ENCODE data around the gene RAB40C.

RAB40C gene

DNA sequence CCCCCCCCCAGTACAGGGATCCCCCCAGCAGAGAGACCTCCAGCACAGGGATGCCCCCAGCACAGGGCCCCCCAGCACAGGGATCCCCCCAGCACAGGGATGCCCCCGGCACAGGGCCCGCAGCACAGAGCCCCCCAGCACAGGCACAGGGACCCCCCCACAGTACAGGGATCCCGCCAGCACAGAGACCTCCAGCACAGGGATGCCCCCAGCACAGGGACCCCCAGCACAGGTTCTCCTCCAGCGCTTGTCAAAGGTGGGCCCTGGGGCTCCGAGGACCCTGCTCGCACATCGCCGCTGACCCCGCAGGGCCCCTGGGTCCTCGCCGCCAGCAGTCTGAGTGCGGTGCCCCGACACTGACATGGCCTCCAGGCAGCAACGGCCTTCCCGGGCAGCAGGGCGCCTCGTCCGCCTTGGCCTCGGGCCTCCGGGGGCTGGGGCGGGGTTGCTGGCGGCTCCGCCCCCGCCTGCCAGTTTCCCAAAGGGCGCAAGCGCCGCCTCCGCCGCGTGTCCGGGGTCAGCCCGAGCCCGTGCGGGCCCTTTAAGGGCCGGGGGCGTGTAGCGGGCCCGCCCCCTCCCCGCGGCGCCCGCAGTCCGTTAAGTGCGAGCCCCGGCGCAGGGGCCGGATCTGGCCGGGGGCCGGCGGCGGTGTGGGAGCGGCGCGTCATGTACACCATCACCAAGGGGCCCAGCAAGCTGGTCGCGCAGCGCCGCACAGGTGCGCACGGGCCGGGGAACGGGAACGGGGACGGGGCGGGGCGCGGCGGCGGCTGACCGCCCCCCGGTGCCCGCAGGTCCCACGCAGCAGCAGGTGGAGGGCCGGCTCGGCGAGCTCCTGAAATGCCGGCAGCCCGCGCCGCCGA, 51.7 kb downstream of the RAB40C start, which contains the start of gene MCRIP2:
TSS of gene MCRIP2 (plus strand) at position 503 of the 863 bp plus-strand sequence. CDS start at position 667, 164 bp downstream.
- DNase-seq = peak; percentile 85
- peaks cover 10% of the 10 kb centered on the region for H3K36me3 Mint-ChIP-seq (ENCODE audit: low read depth)
- peaks cover 19% of the 10 kb centered on the region for H3K4me1 Mint-ChIP-seq
- no peaks in the 10 kb centered on the region for H3K9me3 Mint-ChIP-seq
- peak; percentile 55 for ATAC-seq
- H3K27me3 Mint-ChIP-seq = peaks cover 3% of the 10 kb centered on the region
- peak within 1 kb of the TSS; percentile 67 for H3K27ac Mint-ChIP-seq
- H3K4me3 Mint-ChIP-seq = peak within 1 kb of the TSS; percentile 80

DNA sequence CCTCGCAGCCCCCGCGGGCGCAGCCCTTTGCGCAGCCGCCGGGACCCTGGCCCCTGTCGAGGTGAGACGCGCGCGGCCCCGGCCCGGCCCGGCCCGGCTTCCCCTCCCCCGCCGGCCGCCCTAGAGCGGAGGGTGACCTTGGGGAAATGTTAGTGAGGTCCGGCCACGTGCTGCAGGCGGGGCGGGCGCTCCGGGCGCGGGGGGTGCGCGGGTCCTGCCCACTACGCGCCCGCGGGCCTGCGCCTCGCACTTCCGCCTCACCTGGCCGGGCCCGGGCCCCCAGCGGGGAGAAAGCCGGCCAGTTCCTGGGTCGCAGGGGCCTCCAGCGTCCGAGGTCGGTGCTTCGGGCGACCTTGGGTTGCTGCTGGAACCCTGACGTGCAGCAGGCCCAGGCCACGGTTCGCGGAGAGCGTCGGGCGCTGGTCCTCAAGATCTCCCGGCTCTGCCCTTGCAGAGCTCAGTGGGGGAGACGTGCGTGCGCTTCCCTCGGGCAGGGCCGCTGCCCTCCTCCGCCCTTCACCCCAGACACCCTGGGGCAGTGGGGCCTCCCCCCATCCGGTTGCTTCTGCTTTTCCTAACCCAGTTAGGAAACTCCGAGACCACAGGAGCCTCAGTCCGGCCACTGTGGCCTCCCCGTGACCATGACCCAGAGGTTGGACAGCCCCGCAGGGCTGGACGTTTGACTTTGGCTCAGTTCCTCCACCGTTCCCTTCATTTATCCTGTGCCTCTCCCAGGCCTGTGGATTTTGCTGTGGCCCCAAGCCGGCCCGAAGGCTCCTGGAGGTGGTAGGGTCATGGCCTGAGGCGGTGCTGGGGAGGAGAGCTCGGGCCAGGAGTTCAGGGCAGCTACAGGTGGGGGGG, 52.6 kb downstream of the RAB40C start:
- peak; percentile 38 for ATAC-seq
- H3K27ac Mint-ChIP-seq = peak overlapping the region; percentile 67

DNA sequence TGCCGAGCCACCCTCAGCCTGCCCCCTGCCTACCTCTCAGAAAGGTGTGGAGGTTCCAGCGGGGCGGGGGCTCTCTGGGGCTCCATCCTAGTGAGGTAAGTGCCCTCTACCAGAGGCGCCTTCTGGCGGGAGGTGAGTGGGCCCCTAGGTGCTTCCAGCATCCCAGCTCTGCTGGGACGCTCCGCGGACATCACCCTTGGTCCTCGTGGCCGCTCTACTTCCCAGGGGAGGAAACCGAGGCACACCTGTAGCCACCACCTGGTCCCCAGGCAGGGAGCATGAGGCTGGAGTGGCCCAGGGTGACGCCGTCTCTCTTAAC, 53.1 kb downstream of the RAB40C start:
- ATAC-seq = no peak
- H3K4me3 Mint-ChIP-seq = peak overlapping the region; percentile 80
- peaks cover 16% of the 10 kb centered on the region for H3K4me1 Mint-ChIP-seq
- peak overlapping the region; percentile 67 for H3K27ac Mint-ChIP-seq
- no peaks in the 10 kb centered on the region for H3K27me3 Mint-ChIP-seq
- peaks cover 7% of the 10 kb centered on the region for H3K36me3 Mint-ChIP-seq (ENCODE audit: low read depth)
- H3K9me3 Mint-ChIP-seq = no peaks in the 10 kb centered on the region
- DNase-seq = no peak

More for the DNA sequence above, 52.6 kb downstream of the RAB40C start:
- peak; percentile 50 for DNase-seq
- H3K4me1 Mint-ChIP-seq = peaks cover 16% of the 10 kb centered on the region
- H3K9me3 Mint-ChIP-seq = no peaks in the 10 kb centered on the region
- H3K4me3 Mint-ChIP-seq = peak overlapping the region; percentile 80
- H3K27me3 Mint-ChIP-seq = no peaks in the 10 kb centered on the region
- H3K36me3 Mint-ChIP-seq (ENCODE audit: low read depth) = peaks cover 7% of the 10 kb centered on the region

DNA sequence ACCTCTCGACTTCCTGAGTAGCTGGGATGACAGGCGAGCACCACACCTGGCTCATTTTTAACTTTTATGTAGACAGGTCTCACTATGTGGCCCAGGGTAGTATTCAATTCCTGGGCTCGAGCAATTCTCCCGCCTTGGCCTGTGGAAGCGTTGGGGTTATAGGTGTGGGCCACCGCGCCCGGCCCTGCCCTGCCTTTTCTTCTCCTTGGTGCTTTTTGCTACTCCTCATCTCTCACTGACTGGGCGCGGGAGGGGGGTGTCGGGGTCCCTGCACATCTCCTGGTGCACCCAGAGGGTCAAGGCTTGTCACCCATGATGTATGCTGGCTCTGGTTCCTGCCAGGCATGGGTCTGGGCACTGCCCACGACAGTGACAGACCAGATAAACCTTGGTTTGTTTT, 54.7 kb downstream of the RAB40C start:
- H3K9me3 Mint-ChIP-seq = no peaks in the 10 kb centered on the region
- peaks cover 20% of the 10 kb centered on the region for H3K4me1 Mint-ChIP-seq
- DNase-seq (no peak), ATAC-seq (no peak)
- H3K27ac Mint-ChIP-seq = no peak overlapping the region
- no peaks in the 10 kb centered on the region for H3K27me3 Mint-ChIP-seq
- peak overlapping the region; percentile 80 for H3K4me3 Mint-ChIP-seq
- H3K36me3 Mint-ChIP-seq (ENCODE audit: low read depth) = peaks cover 9% of the 10 kb centered on the region

DNA sequence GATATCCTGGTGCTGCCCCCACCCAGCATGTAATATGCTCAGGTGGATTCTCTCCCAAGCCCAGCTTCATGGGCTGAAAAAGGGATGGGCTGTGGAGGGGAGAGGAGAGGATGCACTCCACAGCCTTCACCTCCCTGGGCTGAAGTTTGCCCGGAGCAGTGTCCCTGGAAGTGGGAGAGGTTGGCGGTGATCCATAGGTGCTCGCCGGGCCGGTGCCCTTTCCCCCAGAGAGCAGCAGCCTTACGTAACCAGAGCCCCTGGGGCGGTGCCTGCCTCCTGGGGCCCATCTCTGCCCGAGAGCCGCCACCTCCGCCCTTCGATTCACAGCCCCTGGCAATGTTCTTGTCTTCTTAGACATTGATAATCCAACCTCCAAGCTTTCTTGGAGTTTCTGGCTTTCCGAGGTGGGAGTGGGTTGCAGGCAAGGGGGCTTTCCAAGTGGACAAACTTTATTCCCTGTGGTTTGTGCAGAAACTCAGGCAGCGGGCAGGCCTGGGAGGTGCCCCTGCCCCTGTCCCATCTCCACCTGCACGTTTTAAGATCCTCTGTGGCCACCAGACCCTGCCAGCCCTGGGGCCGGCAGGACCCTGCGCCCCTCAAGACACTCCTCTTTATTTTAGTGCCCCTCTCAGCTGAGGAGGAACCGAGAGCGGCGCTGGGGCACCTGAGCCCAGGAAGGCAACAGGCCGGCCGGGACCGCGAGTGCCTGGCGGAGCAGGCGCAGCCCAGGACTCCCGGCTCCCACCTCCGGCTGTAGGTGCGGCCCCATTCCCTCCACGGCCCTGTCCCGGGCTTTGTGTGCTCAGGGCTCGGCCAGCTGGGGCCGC, 56.2 kb downstream of the RAB40C start:
- H3K27ac Mint-ChIP-seq = no peak overlapping the region
- H3K9me3 Mint-ChIP-seq = no peaks in the 10 kb centered on the region
- H3K36me3 Mint-ChIP-seq (ENCODE audit: low read depth) = peaks cover 9% of the 10 kb centered on the region
- H3K4me3 Mint-ChIP-seq = no peak overlapping the region
- H3K27me3 Mint-ChIP-seq = no peaks in the 10 kb centered on the region
- ATAC-seq (no peak), DNase-seq (no peak)
- H3K4me1 Mint-ChIP-seq = peaks cover 24% of the 10 kb centered on the region

DNA sequence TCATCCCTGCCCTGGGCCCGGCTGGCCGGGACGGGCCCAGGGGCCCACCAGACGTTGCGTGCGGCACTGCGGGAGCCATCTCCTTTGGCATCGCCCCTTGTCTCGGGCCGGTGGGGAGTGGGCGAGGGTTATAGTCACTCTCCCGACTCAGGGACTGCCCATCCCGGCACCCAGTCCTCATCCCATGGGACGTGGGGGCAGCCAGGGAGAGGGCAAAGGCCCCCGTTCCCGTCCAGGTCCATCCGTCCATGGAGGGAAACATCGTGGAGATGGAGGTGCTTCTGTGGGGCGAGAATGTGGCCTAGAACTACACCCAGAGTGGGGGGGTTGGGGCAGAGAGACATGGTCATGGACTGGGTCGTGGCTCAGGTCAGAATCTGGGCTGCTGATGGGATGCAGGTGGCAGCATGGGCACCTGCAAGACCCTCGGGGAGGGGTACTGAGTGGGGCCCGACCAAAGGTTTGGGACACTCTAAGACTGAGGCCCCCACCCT, 56.9 kb downstream of the RAB40C start:
- no peak overlapping the region for H3K4me3 Mint-ChIP-seq
- H3K4me1 Mint-ChIP-seq = peaks cover 24% of the 10 kb centered on the region
- H3K27ac Mint-ChIP-seq = no peak overlapping the region
- no peak for ATAC-seq
- no peak for DNase-seq
- no peaks in the 10 kb centered on the region for H3K9me3 Mint-ChIP-seq
- peaks cover 9% of the 10 kb centered on the region for H3K36me3 Mint-ChIP-seq (ENCODE audit: low read depth)
- no peaks in the 10 kb centered on the region for H3K27me3 Mint-ChIP-seq

DNA sequence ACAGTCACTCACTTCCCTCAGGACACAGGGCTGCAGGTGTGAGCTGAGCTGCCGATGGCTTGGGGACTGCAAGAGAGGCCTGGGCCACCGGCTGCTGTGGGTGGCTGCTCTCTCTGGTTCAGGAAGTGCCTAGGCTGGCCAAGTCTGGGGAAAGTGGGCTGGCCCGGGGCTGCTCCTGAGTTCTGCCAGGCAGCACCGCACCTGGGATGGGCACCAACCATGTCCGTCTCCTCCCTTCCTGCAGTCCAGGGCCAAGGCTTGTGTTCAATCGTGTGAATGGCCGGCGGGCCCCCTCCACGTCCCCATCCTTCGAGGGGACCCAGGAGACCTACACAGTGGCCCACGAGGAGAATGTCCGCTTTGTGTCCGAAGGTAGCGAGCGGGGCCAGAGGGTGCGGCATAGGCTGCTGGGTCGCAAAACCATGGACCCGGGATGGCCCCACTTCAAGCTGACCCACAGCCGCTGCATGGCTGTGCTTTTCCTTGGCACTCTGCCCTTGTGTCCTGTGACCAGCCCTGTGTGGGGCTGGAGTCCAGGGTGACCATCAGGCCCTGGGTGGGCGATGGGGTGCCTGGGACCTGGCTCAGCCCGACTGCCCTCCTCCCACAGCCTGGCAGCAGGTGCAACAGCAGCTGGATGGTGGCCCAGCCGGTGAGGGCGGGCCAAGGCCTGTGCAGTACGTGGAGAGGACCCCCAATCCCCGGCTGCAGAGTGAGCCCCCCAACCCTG, 57.5 kb downstream of the RAB40C start:
- Mint-ChIP-seq H3K27me3 (no peaks in the 10 kb centered on the region), H3K36me3 (ENCODE audit: low read depth) (peaks cover 9% of the 10 kb centered on the region), H3K27ac (no peak overlapping the region), H3K4me3 (peak overlapping the region; percentile 6), H3K4me1 (peaks cover 24% of the 10 kb centered on the region), H3K9me3 (no peaks in the 10 kb centered on the region)
- ATAC-seq (no peak), DNase-seq (no peak)

DNA sequence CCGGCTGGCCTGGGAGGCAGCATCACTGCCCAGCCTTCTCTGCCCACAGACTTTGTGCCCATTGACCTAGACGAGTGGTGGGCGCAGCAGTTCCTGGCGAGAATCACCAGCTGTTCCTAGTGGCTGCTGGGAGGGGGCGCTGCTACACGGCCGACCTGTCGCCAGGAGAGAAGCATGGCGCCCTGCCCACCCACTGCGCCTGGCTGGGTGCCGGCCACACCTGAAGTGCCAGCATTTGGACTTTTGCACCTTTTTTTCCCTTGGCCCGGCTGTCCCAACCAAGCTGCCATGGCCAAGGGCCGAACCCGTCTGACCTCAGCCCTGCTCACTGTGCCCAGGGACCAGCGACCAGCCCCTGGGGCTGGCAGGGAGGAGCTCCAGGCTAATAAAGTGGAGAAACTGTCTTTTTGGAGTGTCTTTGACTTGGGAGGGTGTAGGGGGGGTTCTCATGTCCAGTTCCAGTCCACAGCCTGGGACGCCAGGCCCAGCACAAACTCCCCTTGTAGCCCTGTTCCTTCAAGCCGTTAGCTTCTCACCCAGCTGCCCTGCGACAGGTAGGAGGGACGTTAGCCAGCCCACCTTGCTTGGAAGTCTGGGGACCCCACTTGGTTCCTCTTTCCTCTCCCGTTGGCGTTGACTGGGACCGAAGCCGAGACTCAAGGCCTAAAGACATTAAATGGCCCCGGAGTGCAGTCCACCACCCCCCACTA, 58.4 kb downstream of the RAB40C start:
- no peaks in the 10 kb centered on the region for H3K9me3 Mint-ChIP-seq
- H3K27ac Mint-ChIP-seq = peak overlapping the region; percentile 83
- peaks cover 21% of the 10 kb centered on the region for H3K4me1 Mint-ChIP-seq
- peaks cover 11% of the 10 kb centered on the region for H3K36me3 Mint-ChIP-seq (ENCODE audit: low read depth)
- DNase-seq (peak; percentile 75), ATAC-seq (peak; percentile 38)
- H3K4me3 Mint-ChIP-seq = peak overlapping the region; percentile 83
- H3K27me3 Mint-ChIP-seq = no peaks in the 10 kb centered on the region

DNA sequence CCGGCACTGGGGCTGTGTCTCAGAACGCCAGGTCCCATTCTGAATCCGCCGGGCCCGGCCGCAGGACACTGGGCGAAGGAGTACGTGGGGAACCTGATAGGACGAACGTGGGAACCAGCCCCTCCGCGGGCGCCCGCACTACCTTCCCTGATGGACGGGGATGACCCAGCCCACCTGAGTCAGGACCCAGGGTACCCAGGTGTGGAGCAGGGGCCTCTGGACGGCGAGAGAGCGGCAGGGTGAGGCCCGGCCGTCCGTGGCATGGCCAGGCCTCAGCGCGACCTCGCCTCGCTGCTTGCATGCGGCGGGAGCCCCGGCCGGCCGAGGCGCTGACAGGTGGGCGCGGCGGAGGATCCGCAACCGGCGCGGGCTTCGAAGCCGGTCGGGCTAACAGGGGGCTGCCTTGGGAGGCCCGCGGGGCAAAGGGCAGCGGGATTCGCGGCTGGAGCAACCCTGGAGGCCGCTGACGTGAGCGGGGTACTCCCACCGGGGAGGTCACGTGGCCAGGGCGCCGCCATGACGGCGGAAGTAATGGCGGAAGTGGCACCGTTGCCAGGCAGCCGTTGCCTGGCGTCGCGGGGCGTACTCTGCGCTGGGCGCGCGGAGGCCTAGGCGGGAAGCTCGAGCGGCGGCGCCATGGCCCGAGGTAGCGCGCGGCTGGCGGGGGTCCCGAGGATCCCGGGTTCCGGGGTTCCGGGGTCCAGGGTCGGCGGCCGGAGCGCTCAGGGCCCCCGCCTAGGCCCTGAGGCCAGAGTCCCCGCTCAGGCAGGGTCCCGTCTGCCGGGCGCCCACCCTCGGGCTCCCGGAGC, 59.1 kb downstream of the RAB40C start, which contains the start of gene WDR90:
TSS of gene WDR90 (plus strand) at position 585 of the 809 bp plus-strand sequence. CDS start at position 637, 52 bp downstream.
- H3K4me3 Mint-ChIP-seq = peak within 1 kb of the TSS; percentile 83
- peak; percentile 96 for DNase-seq
- peak; percentile 85 for ATAC-seq
- peaks cover 10% of the 10 kb centered on the region for H3K36me3 Mint-ChIP-seq (ENCODE audit: low read depth)
- H3K27ac Mint-ChIP-seq = peak within 1 kb of the TSS; percentile 83
- peaks cover 17% of the 10 kb centered on the region for H3K4me1 Mint-ChIP-seq
- no peaks in the 10 kb centered on the region for H3K27me3 Mint-ChIP-seq
- no peaks in the 10 kb centered on the region for H3K9me3 Mint-ChIP-seq

DNA sequence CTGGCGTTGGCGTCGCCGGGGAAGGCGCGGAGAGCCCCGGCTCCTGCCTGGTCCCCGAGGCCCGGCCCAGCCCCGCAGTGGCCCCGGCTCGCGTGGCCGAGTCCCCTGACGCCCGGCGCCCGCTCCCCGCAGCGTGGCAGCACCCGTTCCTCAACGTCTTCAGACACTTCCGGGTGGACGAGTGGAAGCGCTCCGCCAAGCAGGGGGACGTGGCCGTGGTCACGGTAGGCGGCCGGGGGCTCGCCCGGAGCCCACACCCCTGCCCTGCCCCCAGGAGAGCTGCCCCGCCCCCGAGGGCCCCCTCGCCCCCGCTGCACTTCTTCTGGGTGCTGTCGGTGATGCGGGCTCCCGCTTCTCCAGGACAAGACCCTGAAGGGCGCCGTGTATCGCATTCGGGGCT, 59.8 kb downstream of the RAB40C start:
- H3K9me3 Mint-ChIP-seq = no peaks in the 10 kb centered on the region
- H3K4me1 Mint-ChIP-seq = peaks cover 10% of the 10 kb centered on the region
- no peak for ATAC-seq
- H3K27ac Mint-ChIP-seq = peak overlapping the region; percentile 65
- peak overlapping the region; percentile 79 for H3K4me3 Mint-ChIP-seq
- no peaks in the 10 kb centered on the region for H3K27me3 Mint-ChIP-seq
- DNase-seq = peak; percentile 35
- H3K36me3 Mint-ChIP-seq (ENCODE audit: low read depth) = peaks cover 5% of the 10 kb centered on the region

DNA sequence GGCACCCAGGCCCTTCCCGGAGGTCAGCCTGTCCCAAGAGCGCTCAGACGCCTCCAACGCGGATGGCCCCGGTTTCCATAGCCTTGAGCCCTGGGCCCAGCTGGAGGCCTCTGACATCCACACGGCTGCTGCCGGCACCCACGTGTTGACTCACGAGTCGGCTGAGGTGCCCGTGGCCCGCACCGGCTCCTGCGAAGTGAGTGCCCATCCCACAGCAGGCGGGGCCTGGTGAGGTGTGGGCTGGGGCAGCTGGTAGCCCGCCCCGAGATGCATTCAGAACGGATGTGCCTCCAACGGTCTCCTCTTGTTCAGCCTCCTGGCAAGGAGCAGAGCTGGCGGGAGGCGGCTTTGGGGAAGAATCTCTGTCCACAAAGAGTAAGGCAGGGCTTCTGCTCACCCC, 62.0 kb downstream of the RAB40C start:
- Mint-ChIP-seq H3K9me3 (no peaks in the 10 kb centered on the region), H3K36me3 (ENCODE audit: low read depth) (peaks cover 4% of the 10 kb centered on the region), H3K27ac (no peak overlapping the region), H3K4me1 (peaks cover 10% of the 10 kb centered on the region), H3K4me3 (no peak overlapping the region), H3K27me3 (no peaks in the 10 kb centered on the region)
- ATAC-seq = no peak
- no peak for DNase-seq

DNA sequence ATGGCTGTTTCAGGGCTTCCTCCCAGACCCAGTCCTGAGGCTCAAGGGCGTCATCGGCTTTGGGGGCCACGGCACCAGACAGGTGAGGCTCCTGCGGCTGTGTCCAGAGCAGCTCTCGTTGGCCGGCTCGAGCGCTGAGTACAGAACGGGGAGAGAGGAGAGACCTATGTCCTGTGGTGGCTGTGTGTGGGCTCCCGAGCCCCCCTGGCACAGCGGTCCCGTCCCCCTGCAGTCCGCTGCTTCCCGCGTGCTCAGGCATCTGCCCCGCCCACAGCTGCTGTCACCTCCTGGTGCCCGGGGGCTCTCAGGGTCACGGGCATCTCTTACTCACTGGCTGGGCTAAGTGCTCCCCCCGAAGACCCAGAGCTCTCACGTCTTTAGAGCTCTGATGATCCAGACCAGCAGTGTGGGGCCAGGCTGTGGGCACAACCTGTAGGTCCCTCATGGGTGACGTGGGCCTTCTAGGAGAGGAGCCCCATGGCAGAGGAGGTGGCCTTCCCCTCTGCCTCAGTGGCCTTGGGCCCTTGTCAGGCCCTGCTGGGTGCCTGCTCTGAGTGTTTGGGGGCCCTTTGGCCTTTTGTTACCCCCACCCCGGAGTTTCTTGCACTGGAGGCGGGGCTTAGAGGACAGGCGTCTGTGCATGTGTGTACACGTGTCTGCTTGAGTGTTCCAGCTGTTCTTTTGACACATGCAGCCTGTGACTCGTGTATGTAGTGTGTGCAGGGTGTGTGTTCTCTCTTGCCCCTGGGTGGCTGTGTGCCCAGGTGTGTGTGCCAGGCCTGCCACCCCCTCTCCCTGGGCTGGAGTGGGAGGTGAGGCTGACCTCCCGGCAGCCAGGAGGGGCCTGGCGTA, 62.8 kb downstream of the RAB40C start:
- DNase-seq (no peak), ATAC-seq (no peak)
- H3K27ac Mint-ChIP-seq = no peak overlapping the region
- no peaks in the 10 kb centered on the region for H3K27me3 Mint-ChIP-seq
- peaks cover 10% of the 10 kb centered on the region for H3K4me1 Mint-ChIP-seq
- peaks cover 4% of the 10 kb centered on the region for H3K36me3 Mint-ChIP-seq (ENCODE audit: low read depth)
- H3K9me3 Mint-ChIP-seq = no peaks in the 10 kb centered on the region
- no peak overlapping the region for H3K4me3 Mint-ChIP-seq
